HepG2 (cell line): ENCODE results near the gene ATP4B.

ENCODE experiments used
- ARNT ChIP-seq: fragments of 450-650 bp; IDR thresholded peaks from 2 replicates; pipeline ENCODE4 v1.6.1; 2017
- FOXJ3 ChIP-seq: sonication (generic); formaldehyde crosslinking; IDR thresholded peaks from 2 replicates; pipeline ENCODE4 v1.4.0; 2020; ENCODE audit warnings: missing genetic modification reagents, mild to moderate bottlenecking, borderline replicate concordance
- GABPA ChIP-seq, 2 experiments: IDR thresholded peaks; 2 replicates each; pipeline ENCODE4 v1.6.1; 2011 to 2016; ENCODE audit warnings: low read depth in 2 of 2, low read length in 1 of 2, missing biosample characterization in 1 of 2, missing genetic modification characterization in 1 of 2
- POLR2A ChIP-seq, 2 experiments: IDR thresholded peaks; 2 replicates each; pipeline ENCODE4 v1.6.1; 2011; ENCODE audit warnings: low read depth in 2 of 2, low read length in 2 of 2, mild to moderate bottlenecking in 1 of 2, moderate library complexity in 1 of 2; ENCODE audit not compliant: insufficient read depth in 1 of 2
- RAD21 ChIP-seq: fragments of 450-650 bp; formaldehyde crosslinking; IDR thresholded peaks from 2 replicates; pipeline ENCODE4 v1.5.0; 2020; ENCODE audit warnings: mild to moderate bottlenecking
- RAD51 ChIP-seq: fragments of 450-650 bp; IDR thresholded peaks from 2 replicates; pipeline ENCODE4 v1.6.1; 2016; ENCODE audit warnings: borderline replicate concordance
- SALL2 ChIP-seq: sonication (generic); formaldehyde crosslinking; IDR thresholded peaks from 2 replicates; pipeline ENCODE4 v1.8.1; 2023; ENCODE audit warnings: mild to moderate bottlenecking, missing genetic modification reagents, inconsistent platforms
- ZNF766 ChIP-seq: sonication (generic); formaldehyde crosslinking; IDR thresholded peaks from 2 replicates; pipeline ENCODE4 v1.5.0; 2020; ENCODE audit warnings: missing genetic modification reagents, borderline replicate concordance
- TF ChIP-seq, protein P1 (sequence below): IDR thresholded peaks from 2 replicates; pipeline ENCODE4 v1.6.1; 2016; ENCODE audit warnings: low read depth, borderline replicate concordance

- no peak for TF ChIP-seq FOXJ3 (CRISPR knock-in tag)
- no peak for TF ChIP-seq RAD21
- TF ChIP-seq POLR2A (IDR thresholded peaks at IDR 0.05; ENCODE audit: insufficient read depth in 1 of 2, low read depth in 2 of 2, low read length in 2 of 2) = no peak
- no peak for TF ChIP-seq RAD51
- no peak for TF ChIP-seq ZNF766
- TF ChIP-seq ARNT = no peak
- TF ChIP-seq SALL2 (CRISPR knock-in tag) = no peak
- TF ChIP-seq GABPA (IDR thresholded peaks at IDR 0.05; ENCODE audit: low read depth, low read length) = no peak
- TF ChIP-seq GABPA (CRISPR knock-in tag; IDR thresholded peaks at IDR 0.05; ENCODE audit: low read depth) = no peak
- TF ChIP-seq, protein P1, sequence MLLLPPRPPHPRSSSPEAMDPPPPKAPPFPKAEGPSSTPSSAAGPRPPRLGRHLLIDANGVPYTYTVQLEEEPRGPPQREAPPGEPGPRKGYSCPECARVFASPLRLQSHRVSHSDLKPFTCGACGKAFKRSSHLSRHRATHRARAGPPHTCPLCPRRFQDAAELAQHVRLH (CRISPR knock-in tag) = no peak
Measured at GRCh38 chr13:113650731-113651148, 7.3 kb downstream of the ATP4B start.
